ENCODE measurements around the gene INSIG1. TPM values are rescaled to one million over a fixed set of nuclear protein-coding genes. Genes with fewer than 3 reads are reported as not detected.

The INSIG1 gene
- total and polyA plus RNA-seq, 4 donors, result 54.2 to 264 (median 119) TPM

- DNase-seq (no peak), ATAC-seq (ENCODE audit: insufficient read depth, low FRiP score) (no peak)
- TF ChIP-seq CTCF (IDR thresholded peaks at IDR 0.05; ENCODE audit: control extremely low read depth, extremely low read depth), result no peak
- H3K9me3 ChIP-seq (ENCODE audit: control insufficient read depth in 4 of 4, insufficient read depth in 3 of 4, low read length in 3 of 4), result peaks cover 0 to 2% (median 0%) of the 10 kb centered on the region in 4 donors
- no peak overlapping the region for H3K4me3 ChIP-seq
- peaks cover 0 to 4% (median 0%) of the 10 kb centered on the region in 5 donors for H3K4me1 ChIP-seq (ENCODE audit: control insufficient read depth in 5 of 5, insufficient read depth in 5 of 5, low read length in 5 of 5)
- no peak overlapping the region for H3K9ac ChIP-seq (ENCODE audit: insufficient read depth in 1 of 2, low read length in 2 of 2)
- no peaks in the 10 kb centered on the region for H3K36me3 ChIP-seq (ENCODE audit: control insufficient read depth in 4 of 4, insufficient read depth in 4 of 4, low read length in 4 of 4)
- H3K27me3 ChIP-seq (ENCODE audit: control insufficient read depth in 3 of 3, insufficient read depth in 3 of 3, low read length in 2 of 3), result peaks cover 0 to 10% (median 3%) of the 10 kb centered on the region in 3 donors
- WGBS, 2 donors, result 77 to 82% methylated on average over 13 of the region's 13 CpGs
- H3K27ac ChIP-seq (ENCODE audit: low read depth in 1 of 2, low read length in 1 of 2), result no peak overlapping the region
Observed at GRCh38 chr7:155260498-155260872, 37.2 kb upstream of the INSIG1 start.

- peaks cover 0 to 4% (median 0%) of the 10 kb centered on the region in 5 donors for H3K4me1 ChIP-seq (ENCODE audit: control insufficient read depth in 5 of 5, insufficient read depth in 5 of 5, low read length in 5 of 5)
- peaks cover 0 to 2% (median 0%) of the 10 kb centered on the region in 4 donors for H3K9me3 ChIP-seq (ENCODE audit: control insufficient read depth in 4 of 4, insufficient read depth in 3 of 4, low read length in 3 of 4)
- no peak overlapping the region for H3K9ac ChIP-seq (ENCODE audit: insufficient read depth in 1 of 2, low read length in 2 of 2)
- no peak overlapping the region for H3K4me3 ChIP-seq
- peaks cover 0 to 10% (median 3%) of the 10 kb centered on the region in 3 donors for H3K27me3 ChIP-seq (ENCODE audit: control insufficient read depth in 3 of 3, insufficient read depth in 3 of 3, low read length in 2 of 3)
- DNase-seq (no peak), ATAC-seq (ENCODE audit: insufficient read depth, low FRiP score) (no peak)
- H3K36me3 ChIP-seq (ENCODE audit: control insufficient read depth in 4 of 4, insufficient read depth in 4 of 4, low read length in 4 of 4), result no peaks in the 10 kb centered on the region
- 85% methylated on average over 21 of the region's 21 CpGs for WGBS, 2 donors
- H3K27ac ChIP-seq (ENCODE audit: low read depth in 1 of 2, low read length in 1 of 2), result no peak overlapping the region
- no peak for TF ChIP-seq CTCF (IDR thresholded peaks at IDR 0.05; ENCODE audit: control extremely low read depth, extremely low read depth)
Observed at GRCh38 chr7:155261031-155261985, 36.4 kb upstream of the INSIG1 start.

- ATAC-seq (ENCODE audit: insufficient read depth, low FRiP score) (no peak), DNase-seq (peak; percentile 12 to 42 (median 23))
- Histone ChIP-seq H3K27me3 (ENCODE audit: control insufficient read depth in 3 of 3, insufficient read depth in 3 of 3, low read length in 2 of 3) (peaks cover 0 to 10% (median 3%) of the 10 kb centered on the region in 3 donors), H3K4me1 (ENCODE audit: control insufficient read depth in 5 of 5, insufficient read depth in 5 of 5, low read length in 5 of 5) (peaks cover 0 to 4% (median 0%) of the 10 kb centered on the region in 5 donors), H3K36me3 (ENCODE audit: control insufficient read depth in 4 of 4, insufficient read depth in 4 of 4, low read length in 4 of 4) (no peaks in the 10 kb centered on the region), H3K9ac (ENCODE audit: insufficient read depth in 1 of 2, low read length in 2 of 2) (no peak overlapping the region), H3K9me3 (ENCODE audit: control insufficient read depth in 4 of 4, insufficient read depth in 3 of 4, low read length in 3 of 4) (peaks cover 0 to 2% (median 0%) of the 10 kb centered on the region in 4 donors), H3K4me3 (no peak overlapping the region), H3K27ac (ENCODE audit: low read depth in 1 of 2, low read length in 1 of 2) (no peak overlapping the region)
- TF ChIP-seq CTCF (IDR thresholded peaks at IDR 0.05; ENCODE audit: control extremely low read depth, extremely low read depth), result no peak
- WGBS, 2 donors, result 53 to 72% methylated on average over 12 of the region's 12 CpGs
Observed at GRCh38 chr7:155262031-155262430, 35.6 kb upstream of the INSIG1 start.
